HL-60 (cell line): Measurements from ENCODE around the gene GSAP.

Source experiments
- DNase-seq, 2 experiments: peaks; one replicate each; pipeline ENCODE4 v3.0.0-alpha.2; 2010 to 2020; ENCODE audit warnings: low read depth in 1 of 2, low spot score in 1 of 2
- H3K27ac ChIP-seq: fragments of 250-450 bp; sonication (Bioruptor Pico); replicated peaks from 2 replicates; pipeline ENCODE4 v1.5.1; 2020; ENCODE audit warnings: mild to moderate bottlenecking, moderate library complexity
- H3K27me3 ChIP-seq: fragments of 250-450 bp; sonication (Bioruptor Pico); 2 replicates; pipeline ENCODE4 v1.5.1; 2021; ENCODE audit warnings: mild to moderate bottlenecking, moderate library complexity; ENCODE audit not compliant: insufficient read depth, poor library complexity, severe bottlenecking
- H3K4me3 ChIP-seq: replicated peaks from 2 replicates; pipeline ENCODE4 v1.5.1; 2011; ENCODE audit warnings: mild to moderate bottlenecking, control low read depth, low read length; ENCODE audit not compliant: insufficient read depth
- GABPA ChIP-seq: IDR thresholded peaks from 2 replicates; pipeline ENCODE4 v1.6.1; 2012; ENCODE audit warnings: low read depth
- POLR2AphosphoS5 ChIP-seq: IDR thresholded peaks from 2 replicates; pipeline ENCODE4 v1.6.1; 2012; ENCODE audit warnings: low read depth
- SPI1 ChIP-seq: IDR thresholded peaks from 2 replicates; pipeline ENCODE4 v1.6.1; 2012; ENCODE audit warnings: low read depth, mild to moderate bottlenecking, borderline replicate concordance
- TF ChIP-seq, protein P1 (sequence below): IDR thresholded peaks from one replicate; pipeline ENCODE4 v1.5.1; 2011; ENCODE audit warnings: low read length, control low read depth, inconsistent platforms; ENCODE audit not compliant: insufficient read depth
- TF ChIP-seq, protein P2 (sequence below): IDR thresholded peaks from 2 replicates; pipeline ENCODE4 v1.6.1; 2012; ENCODE audit warnings: low read depth; ENCODE audit not compliant: insufficient replicate concordance

GSAP gene

DNA sequence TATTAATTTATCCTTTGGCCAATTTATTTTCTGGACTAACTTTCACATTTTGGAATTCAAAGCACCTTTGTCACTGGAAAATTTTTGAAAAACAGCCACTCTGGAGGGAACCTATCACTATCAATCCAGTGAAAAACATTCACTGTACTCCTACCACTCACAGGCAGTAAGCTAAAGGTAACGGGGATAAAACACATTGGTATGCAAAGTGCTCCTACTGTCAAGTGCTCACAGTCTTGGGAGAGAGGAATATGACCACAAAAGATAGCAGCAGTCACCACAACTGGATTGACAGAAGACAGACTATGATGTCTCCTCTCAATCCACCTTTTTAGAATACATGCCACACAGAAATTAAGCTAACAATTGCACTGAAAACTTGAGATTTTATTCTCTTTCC lies 13.3 kb downstream of the GSAP start:
- no peaks in the 10 kb centered on the region for H3K27me3 ChIP-seq

DNA sequence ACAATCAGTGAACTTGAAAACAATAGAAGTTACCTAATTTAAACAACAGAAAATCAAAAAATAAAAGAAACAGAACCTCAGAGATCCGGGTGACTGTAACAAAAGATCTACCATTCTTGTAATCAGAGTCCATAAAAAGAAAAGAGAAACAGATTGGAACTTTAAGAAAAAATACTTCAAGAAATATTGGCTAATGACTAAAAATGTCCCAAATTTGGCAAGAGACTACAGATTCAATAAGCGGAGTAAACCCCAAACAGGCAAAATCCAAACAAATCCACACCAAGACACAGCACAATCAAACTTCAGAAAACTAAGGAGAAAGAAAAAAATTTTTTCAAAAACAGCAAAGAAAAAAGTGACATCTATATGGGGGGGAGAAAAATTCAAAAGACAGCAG lies 15.1 kb downstream of the GSAP start:
- DNase-seq, result no peak
- Histone ChIP-seq H3K27me3 (no peaks in the 10 kb centered on the region), H3K4me3 (no peak overlapping the region), H3K27ac (no peak overlapping the region)
- TF ChIP-seq POLR2AphosphoS5, result no peak
- no peak for TF ChIP-seq SPI1
- no peak for TF ChIP-seq GABPA
- TF ChIP-seq, protein P1, sequence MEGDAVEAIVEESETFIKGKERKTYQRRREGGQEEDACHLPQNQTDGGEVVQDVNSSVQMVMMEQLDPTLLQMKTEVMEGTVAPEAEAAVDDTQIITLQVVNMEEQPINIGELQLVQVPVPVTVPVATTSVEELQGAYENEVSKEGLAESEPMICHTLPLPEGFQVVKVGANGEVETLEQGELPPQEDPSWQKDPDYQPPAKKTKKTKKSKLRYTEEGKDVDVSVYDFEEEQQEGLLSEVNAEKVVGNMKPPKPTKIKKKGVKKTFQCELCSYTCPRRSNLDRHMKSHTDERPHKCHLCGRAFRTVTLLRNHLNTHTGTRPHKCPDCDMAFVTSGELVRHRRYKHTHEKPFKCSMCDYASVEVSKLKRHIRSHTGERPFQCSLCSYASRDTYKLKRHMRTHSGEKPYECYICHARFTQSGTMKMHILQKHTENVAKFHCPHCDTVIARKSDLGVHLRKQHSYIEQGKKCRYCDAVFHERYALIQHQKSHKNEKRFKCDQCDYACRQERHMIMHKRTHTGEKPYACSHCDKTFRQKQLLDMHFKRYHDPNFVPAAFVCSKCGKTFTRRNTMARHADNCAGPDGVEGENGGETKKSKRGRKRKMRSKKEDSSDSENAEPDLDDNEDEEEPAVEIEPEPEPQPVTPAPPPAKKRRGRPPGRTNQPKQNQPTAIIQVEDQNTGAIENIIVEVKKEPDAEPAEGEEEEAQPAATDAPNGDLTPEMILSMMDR, result no peak
- TF ChIP-seq, protein P2, sequence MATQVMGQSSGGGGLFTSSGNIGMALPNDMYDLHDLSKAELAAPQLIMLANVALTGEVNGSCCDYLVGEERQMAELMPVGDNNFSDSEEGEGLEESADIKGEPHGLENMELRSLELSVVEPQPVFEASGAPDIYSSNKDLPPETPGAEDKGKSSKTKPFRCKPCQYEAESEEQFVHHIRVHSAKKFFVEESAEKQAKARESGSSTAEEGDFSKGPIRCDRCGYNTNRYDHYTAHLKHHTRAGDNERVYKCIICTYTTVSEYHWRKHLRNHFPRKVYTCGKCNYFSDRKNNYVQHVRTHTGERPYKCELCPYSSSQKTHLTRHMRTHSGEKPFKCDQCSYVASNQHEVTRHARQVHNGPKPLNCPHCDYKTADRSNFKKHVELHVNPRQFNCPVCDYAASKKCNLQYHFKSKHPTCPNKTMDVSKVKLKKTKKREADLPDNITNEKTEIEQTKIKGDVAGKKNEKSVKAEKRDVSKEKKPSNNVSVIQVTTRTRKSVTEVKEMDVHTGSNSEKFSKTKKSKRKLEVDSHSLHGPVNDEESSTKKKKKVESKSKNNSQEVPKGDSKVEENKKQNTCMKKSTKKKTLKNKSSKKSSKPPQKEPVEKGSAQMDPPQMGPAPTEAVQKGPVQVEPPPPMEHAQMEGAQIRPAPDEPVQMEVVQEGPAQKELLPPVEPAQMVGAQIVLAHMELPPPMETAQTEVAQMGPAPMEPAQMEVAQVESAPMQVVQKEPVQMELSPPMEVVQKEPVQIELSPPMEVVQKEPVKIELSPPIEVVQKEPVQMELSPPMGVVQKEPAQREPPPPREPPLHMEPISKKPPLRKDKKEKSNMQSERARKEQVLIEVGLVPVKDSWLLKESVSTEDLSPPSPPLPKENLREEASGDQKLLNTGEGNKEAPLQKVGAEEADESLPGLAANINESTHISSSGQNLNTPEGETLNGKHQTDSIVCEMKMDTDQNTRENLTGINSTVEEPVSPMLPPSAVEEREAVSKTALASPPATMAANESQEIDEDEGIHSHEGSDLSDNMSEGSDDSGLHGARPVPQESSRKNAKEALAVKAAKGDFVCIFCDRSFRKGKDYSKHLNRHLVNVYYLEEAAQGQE, result no peak

More for the DNA sequence above, 13.3 kb downstream of the GSAP start:
- no peak overlapping the region for H3K27ac ChIP-seq
- no peak for DNase-seq
- TF ChIP-seq POLR2AphosphoS5 (no peak), SPI1 (no peak), GABPA (no peak)
- TF ChIP-seq, protein P2, result no peak
- TF ChIP-seq, protein P1, result no peak
- no peak overlapping the region for H3K4me3 ChIP-seq

DNA sequence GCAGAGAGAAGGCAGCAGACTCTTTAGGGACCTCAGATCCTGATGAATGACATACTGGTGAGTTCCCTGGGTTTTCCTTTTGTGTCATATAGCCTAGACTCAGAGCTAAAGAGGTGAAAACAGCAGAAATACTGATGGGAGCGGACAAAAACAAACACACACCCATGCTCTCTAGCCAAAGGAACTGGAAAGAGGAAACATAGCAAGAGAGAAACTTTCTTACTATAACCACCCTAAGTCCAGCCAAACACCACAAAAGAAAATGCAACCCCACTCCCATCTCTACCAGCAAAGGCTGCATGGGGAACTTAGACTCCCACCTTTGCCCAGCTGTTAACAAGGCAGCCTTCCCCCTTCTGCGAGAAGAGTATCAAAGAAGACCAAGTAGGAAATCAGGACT lies 16.3 kb downstream of the GSAP start:
- H3K27ac ChIP-seq, result no peak overlapping the region
- DNase-seq, result peak in 1 of 2 experiments; percentile 27
- H3K27me3 ChIP-seq, result no peaks in the 10 kb centered on the region
- TF ChIP-seq, protein P2, result no peak
- TF ChIP-seq, protein P1, result no peak
- TF ChIP-seq POLR2AphosphoS5 (no peak), GABPA (no peak), SPI1 (no peak)
- no peak overlapping the region for H3K4me3 ChIP-seq
